OCI-M2 (cell line): ENCODE measurements around the gene TMEM266.

Source experiments
- DNase-seq: peaks from one replicate; lab custom pipeline; 2025; ENCODE audit not compliant: unreplicated experiment; lab: John Stamatoyannopoulos, UW

The TMEM266 gene

DNA sequence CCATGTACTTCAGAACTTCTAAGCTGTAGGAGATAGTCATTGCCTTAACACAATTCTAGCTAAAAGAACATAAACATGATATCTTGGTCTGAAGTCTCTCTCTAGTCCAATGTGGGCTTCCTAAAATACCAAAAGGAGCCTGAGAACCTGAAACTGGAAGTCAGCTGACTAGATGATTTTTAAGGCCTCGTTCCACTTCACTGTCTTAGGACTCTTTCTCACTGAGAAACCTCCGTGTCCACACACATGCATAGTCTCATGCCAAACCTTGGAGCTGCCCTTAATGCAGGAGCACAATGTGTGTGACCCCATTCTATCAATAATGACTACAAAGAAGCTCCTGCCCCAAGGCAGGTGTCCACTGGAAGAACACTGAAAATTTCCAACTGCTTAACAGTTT, 163.7 kb downstream of the TMEM266 start:
- no peak for DNase-seq

- DNase-seq = no peak
Observed at GRCh38 chr15:76229266-76229665, 169.5 kb downstream of the TMEM266 start.

DNA sequence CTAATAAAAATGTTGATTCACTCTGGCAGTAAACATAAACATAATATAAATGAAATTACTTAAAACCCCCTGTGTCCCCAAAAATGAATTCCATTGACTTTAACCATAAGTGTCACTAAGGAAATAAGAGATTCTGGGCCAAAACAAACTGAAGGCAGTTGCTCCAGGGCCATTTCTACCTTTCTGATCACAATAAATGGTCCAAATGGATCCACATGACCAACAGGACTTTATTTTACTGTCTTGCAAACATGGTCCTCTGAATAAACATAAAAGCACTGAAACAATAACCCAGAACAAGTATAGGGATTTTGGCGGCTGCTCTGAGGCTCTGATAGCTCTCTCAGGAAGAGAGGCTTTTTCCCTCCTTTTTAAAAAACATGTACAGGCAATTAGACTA, 174.1 kb downstream of the TMEM266 start:
- no peak for DNase-seq

DNA sequence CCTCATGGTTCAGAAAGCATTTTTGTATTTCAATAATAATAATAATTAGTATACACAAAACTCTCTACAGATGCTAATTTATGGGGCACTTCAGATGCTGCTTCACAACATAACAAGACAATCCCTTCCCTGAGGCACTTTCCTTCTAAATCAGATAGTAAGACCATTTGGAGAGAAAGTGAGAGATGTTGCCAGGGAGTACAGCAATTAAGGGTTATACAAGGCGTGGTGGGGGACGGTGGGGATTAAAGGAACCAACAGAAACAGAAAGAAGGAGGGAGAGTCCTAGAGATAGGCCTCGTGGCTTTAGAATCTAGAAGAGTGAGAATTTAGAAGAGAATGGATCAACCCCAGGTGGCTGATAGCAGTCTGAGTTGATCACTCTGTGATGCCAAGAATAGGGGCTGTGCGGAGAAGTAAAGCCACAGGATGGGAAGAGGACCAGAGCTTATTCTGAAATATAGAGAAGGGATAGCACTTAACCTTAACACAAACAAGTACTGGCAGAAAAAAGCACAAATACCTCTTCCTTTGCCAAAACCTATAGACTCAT, 174.6 kb downstream of the TMEM266 start:
- no peak for DNase-seq

DNA sequence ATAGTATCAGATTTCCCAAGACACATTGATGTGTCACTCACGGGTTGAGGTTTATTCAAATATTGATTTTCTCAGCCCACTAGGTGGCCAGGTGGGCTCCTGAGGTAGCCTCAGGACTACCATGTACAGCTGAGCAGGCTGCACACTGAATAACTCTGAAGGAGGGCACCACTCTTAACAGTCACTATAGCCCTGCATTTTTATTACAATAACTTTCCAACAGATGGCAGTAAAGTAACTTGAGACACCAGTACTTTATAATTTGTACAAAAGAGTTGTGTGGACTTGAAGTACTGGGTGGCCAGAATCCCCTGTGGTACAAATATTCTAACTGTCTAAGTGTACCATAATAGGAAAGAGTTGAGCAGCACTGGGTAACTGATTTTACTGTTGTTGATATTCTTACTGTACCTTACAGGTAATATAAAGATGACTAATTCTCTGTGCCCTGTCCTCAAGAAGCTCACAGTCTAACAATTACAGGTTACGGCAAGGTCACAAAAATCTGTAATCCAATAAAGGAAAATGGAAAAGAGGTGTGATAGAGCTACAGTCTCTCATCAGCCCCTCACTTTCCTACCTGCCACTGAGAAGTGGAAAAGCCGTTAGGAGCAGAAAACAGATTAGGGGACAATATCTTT, 175.5 kb downstream of the TMEM266 start:
- DNase-seq = no peak

DNA sequence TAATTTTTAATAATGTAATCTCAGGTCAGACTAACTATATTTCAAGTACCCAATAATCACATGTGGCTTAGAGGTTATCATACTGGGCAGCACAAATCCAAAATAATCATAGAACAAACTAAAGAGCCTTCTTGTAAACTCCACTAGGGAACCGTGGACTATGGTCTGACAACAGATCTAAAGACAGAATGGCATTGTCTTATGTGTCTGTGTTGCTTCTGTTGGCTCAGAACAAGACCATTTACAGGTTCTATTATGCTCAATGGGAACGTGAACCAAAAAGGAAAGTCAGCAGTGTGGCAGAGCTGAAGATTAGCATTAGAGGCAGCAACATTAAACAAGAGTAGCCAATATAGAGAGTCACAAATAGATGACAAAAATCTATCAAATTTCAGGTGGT, 176.6 kb downstream of the TMEM266 start:
- no peak for DNase-seq

- DNase-seq = no peak
Observed at GRCh38 chr15:76239786-76240185, 180.0 kb downstream of the TMEM266 start.

- no peak for DNase-seq
Observed at GRCh38 chr15:76245072-76245610, 185.4 kb downstream of the TMEM266 start.

GRCh38 chr15:76251717-76252116, 191.9 kb downstream of the TMEM266 start:
- DNase-seq = no peak

- no peak for DNase-seq
Observed at GRCh38 chr15:76252249-76252648, 192.5 kb downstream of the TMEM266 start.

- DNase-seq = no peak
Observed at GRCh38 chr15:76253691-76254473, 194.1 kb downstream of the TMEM266 start.
